ENCODE data around the gene SNX21.
"Not testable (repeated sequence)": the region's sequence is repeated elsewhere in the genome, so short reads cannot be mapped to it uniquely, and the experiment has no call there.

Gene SNX21

GRCh38 chr20:45873409-45874103 lies 40.0 kb downstream of the SNX21 start:
- no peak for DNase-seq (ENCODE audit: low read depth in 1 of 2, low spot score in 1 of 2)
- Histone ChIP-seq H3K4me3 (replicated peaks; ENCODE audit: insufficient read depth, low read length) (no peak overlapping the region), H3K27ac (replicated peaks) (no peak overlapping the region), H3K27me3 (ENCODE audit: insufficient read depth, poor library complexity, severe bottlenecking) (no peaks in the 10 kb centered on the region)
- TF ChIP-seq POLR2AphosphoS5 (IDR thresholded peaks at IDR 0.05; ENCODE audit: low read depth) (no peak), CTCF (IDR thresholded peaks at IDR 0.05; ENCODE audit: insufficient read depth, low read length) (no peak), SPI1 (IDR thresholded peaks at IDR 0.05; ENCODE audit: borderline replicate concordance, low read depth) (no peak), REST (IDR thresholded peaks at IDR 0.05; ENCODE audit: insufficient replicate concordance, low read depth) (no peak), GABPA (IDR thresholded peaks at IDR 0.05; ENCODE audit: low read depth) (no peak)

- not testable (repeated sequence) for H3K4me3 ChIP-seq (replicated peaks; ENCODE audit: insufficient read depth, low read length); H3K27me3 ChIP-seq (ENCODE audit: insufficient read depth, poor library complexity, severe bottlenecking); DNase-seq (ENCODE audit: low read depth in 1 of 2, low spot score in 1 of 2); H3K27ac ChIP-seq (replicated peaks)
These were observed 40.5 kb downstream of the SNX21 start for GRCh38 chr20:45874104-45874481.

- TF ChIP-seq CTCF (IDR thresholded peaks at IDR 0.05; ENCODE audit: insufficient read depth, low read length) (no peak), POLR2AphosphoS5 (IDR thresholded peaks at IDR 0.05; ENCODE audit: low read depth) (no peak), GABPA (IDR thresholded peaks at IDR 0.05; ENCODE audit: low read depth) (no peak), SPI1 (IDR thresholded peaks at IDR 0.05; ENCODE audit: borderline replicate concordance, low read depth) (no peak), REST (IDR thresholded peaks at IDR 0.05; ENCODE audit: insufficient replicate concordance, low read depth) (no peak)
- no peak for DNase-seq (ENCODE audit: low read depth in 1 of 2, low spot score in 1 of 2)
- no peaks in the 10 kb centered on the region for H3K27me3 ChIP-seq (ENCODE audit: insufficient read depth, poor library complexity, severe bottlenecking)
- H3K4me3 ChIP-seq (replicated peaks; ENCODE audit: insufficient read depth, low read length), result no peak overlapping the region
- H3K27ac ChIP-seq (replicated peaks), result no peak overlapping the region
These were observed 41.0 kb downstream of the SNX21 start for GRCh38 chr20:45874576-45874975.

GRCh38 chr20:45878076-45878761 lies 44.6 kb downstream of the SNX21 start:
- Histone ChIP-seq H3K4me3 (replicated peaks; ENCODE audit: insufficient read depth, low read length) (no peak overlapping the region), H3K27me3 (ENCODE audit: insufficient read depth, poor library complexity, severe bottlenecking) (no peaks in the 10 kb centered on the region), H3K27ac (replicated peaks) (no peak overlapping the region)
- TF ChIP-seq SPI1 (IDR thresholded peaks at IDR 0.05; ENCODE audit: borderline replicate concordance, low read depth) (no peak), REST (IDR thresholded peaks at IDR 0.05; ENCODE audit: insufficient replicate concordance, low read depth) (no peak), CTCF (IDR thresholded peaks at IDR 0.05; ENCODE audit: insufficient read depth, low read length) (no peak), POLR2AphosphoS5 (IDR thresholded peaks at IDR 0.05; ENCODE audit: low read depth) (no peak), GABPA (IDR thresholded peaks at IDR 0.05; ENCODE audit: low read depth) (no peak)
- no peak for DNase-seq (ENCODE audit: low read depth in 1 of 2, low spot score in 1 of 2)

Data from HL-60 (cell line).